ENCODE measurements around the gene GAB1. TPM values are rescaled to one million over a fixed set of nuclear protein-coding genes. Genes with fewer than 3 reads are reported as not detected.

The GAB1 gene
- total RNA-seq, 1 experiment from 2014 or later, result 15.3 TPM

- no peak for TF ChIP-seq CTCF (conservative IDR thresholded peaks at IDR 0.05)
- no peak overlapping the region for H2AK5ac ChIP-seq (ENCODE audit: insufficient read length, low read length)
- no peak overlapping the region for H3K4me2 ChIP-seq (ENCODE audit: insufficient read depth, insufficient read length, low read length)
- no peak overlapping the region for H2AFZ ChIP-seq (ENCODE audit: low read length)
- no peaks in the 10 kb centered on the region for H3K79me1 ChIP-seq (ENCODE audit: insufficient read depth, low read depth, low read length, poor library complexity, severe bottlenecking)
- H2BK15ac ChIP-seq (ENCODE audit: low read depth, low read length), result no peak overlapping the region
- H3K79me2 ChIP-seq (ENCODE audit: insufficient read depth, low read length), result no peaks in the 10 kb centered on the region
- H3K56ac ChIP-seq (ENCODE audit: insufficient read length, low read depth, low read length), result no peak overlapping the region
- no peak overlapping the region for H3K9ac ChIP-seq (ENCODE audit: extremely low read depth, insufficient read length, low read length)
- H4K8ac ChIP-seq (replicated peaks; ENCODE audit: insufficient read length, low read depth, low read length), result no peak overlapping the region
- no peak overlapping the region for H2BK20ac ChIP-seq (ENCODE audit: low read depth, low read length, poor library complexity, severe bottlenecking)
- no peaks in the 10 kb centered on the region for H4K20me1 ChIP-seq (ENCODE audit: control insufficient read depth, insufficient read depth, insufficient read length)
- no peaks in the 10 kb centered on the region for H3K4me1 ChIP-seq (ENCODE audit: insufficient read depth, low read length)
- no peak overlapping the region for H3K14ac ChIP-seq (ENCODE audit: insufficient read depth, low read length)
- Mint-ChIP-seq H3K27ac (no peak overlapping the region), H3K4me1 (no peaks in the 10 kb centered on the region), H3K27me3 (ENCODE audit: low read depth) (no peaks in the 10 kb centered on the region; the same call in 1 of the 2 replicates), H3K4me3 (no peak overlapping the region), H3K36me3 (ENCODE audit: insufficient read depth in 1 of 3, low read depth in 3 of 3) (no peaks in the 10 kb centered on the region), H3K9me3 (no peaks in the 10 kb centered on the region)
- no CpG with 5 or more reads among the region's 1 CpG for WGBS (ENCODE audit: extremely low coverage, insufficient read length, low lambda C conversion rate)
- H3K27ac ChIP-seq (ENCODE audit: insufficient read length, low read depth, low read length), result no peak overlapping the region
- no peak overlapping the region for H3T11ph ChIP-seq (ENCODE audit: low read length)
- H2BK120ac ChIP-seq (ENCODE audit: low read depth, low read length, poor library complexity, severe bottlenecking), result peak overlapping the region; percentile 56
- no peak overlapping the region for H3K18ac ChIP-seq (ENCODE audit: insufficient read length, low read depth, low read length)
- H3K27me3 ChIP-seq (ENCODE audit: insufficient read depth, low read length), result no peaks in the 10 kb centered on the region
- no peak overlapping the region for H4K5ac ChIP-seq (ENCODE audit: insufficient read length, low read depth, low read length)
- no peak overlapping the region for H3K4ac ChIP-seq (ENCODE audit: low read depth, low read length)
- H3K9me3 ChIP-seq (ENCODE audit: control insufficient read depth, low read depth, low read length), result no peaks in the 10 kb centered on the region
- DNase-seq, result no peak
- no peak overlapping the region for H2BK5ac ChIP-seq (ENCODE audit: insufficient read length, low read length)
- no peaks in the 10 kb centered on the region for H3K23me2 ChIP-seq (ENCODE audit: insufficient read length, low read depth, low read length, poor library complexity, severe bottlenecking)
- H4K91ac ChIP-seq (ENCODE audit: insufficient read length, low read depth, low read length), result no peak overlapping the region
- no peak overlapping the region for H3K23ac ChIP-seq (ENCODE audit: insufficient read length, low read depth, low read length)
- no peak overlapping the region for H2BK12ac ChIP-seq (ENCODE audit: insufficient read length, low read depth, low read length)
Observed at GRCh38 chr4:143313521-143313920, 23.2 kb upstream of the GAB1 start.
